ENCODE results near the gene EIF6.

The EIF6 gene

GRCh38 chr20:35284267-35284991 is at the start of gene EIF6:
Gene EIF6 (minus strand): TSS chr20:35284772. CDS start chr20:35284487, 285 bp downstream.
- POLR2A ChIA-PET = interaction anchor here (0.6 to 1.1 kb wide), 6 partner anchors 20 to 656 kb away, joined by 3 to 6 read pairs (median 4); partner anchors contain the start of gene TRPC4AP
- TF ChIP-seq CTCF (IDR thresholded peaks at IDR 0.05; ENCODE audit: control extremely low read depth, extremely low read depth, low read depth, missing control alignments) = no peak
- peak; percentile 93 for DNase-seq (ENCODE audit: extremely low spot score)
- CTCF ChIA-PET = interaction anchor here (1.1 to 1.8 kb wide), 8 partner anchors 13 to 188 kb away, joined by 3 to 7 read pairs (median 4); partner anchors contain the start of gene EDEM2

DNA sequence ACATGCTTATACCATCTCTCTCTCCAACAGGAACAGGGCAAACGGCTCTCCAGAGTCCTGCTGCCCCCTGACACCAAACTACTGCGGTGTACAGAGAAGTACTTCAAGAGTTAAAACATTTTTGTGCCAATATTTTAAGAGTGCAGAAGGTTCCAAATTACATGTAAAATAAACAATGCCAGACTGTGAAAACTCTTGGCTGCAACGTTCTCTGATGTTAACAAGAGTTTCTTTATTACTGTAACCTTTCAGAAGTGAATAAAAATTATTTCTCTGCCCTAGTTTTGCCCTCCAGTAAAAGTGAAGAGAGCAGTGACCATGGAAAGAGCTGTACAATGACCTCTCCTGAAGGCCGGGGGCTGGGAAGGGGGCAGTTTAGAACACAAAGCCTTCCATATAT is 49.0 kb upstream of the EIF6 start:
- DNase-seq (ENCODE audit: extremely low spot score) = no peak
- TF ChIP-seq CTCF (IDR thresholded peaks at IDR 0.05; ENCODE audit: control extremely low read depth, extremely low read depth, low read depth, missing control alignments) = no peak
- ChIA-PET POLR2A (no interaction called here), CTCF (interaction anchor here (0.9 to 1.5 kb wide), 2 partner anchors 12 to 30 kb away, joined by 3 to 8 read pairs; no protein-coding TSS in a partner anchor)

DNA sequence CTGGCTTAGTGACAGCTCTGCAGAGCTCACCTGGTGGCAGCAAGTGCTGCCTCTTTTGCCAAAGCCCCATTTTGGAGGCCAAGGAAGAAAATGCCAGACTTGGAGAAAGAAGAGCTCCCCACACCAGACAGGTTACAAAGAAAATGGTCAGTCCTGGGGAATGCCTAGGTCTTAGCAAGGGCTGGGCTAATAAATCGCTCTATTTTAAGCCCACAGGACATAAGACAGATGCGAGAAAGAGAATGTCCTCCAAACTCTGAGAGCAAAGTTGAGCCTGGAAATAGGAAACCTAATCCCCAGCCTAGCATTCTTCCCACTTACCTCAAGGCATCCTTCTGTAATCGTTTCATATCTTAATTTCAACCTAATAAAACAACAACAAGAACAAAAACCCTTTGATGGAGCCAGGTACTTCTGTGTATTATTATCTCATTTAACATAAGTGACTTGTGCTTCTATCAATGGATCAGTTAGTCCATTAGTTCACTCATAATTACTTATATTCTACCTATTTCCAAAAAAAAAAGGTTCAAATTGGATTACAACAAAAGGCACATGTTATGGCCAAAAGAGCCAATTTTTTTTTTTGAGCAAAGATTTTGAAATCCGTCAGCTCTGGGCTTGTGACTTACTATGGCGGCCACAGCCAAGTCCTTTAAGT is 48.1 kb upstream of the EIF6 start:
- CTCF ChIA-PET = interaction anchor here (1.4 to 4.5 kb wide), 3 partner anchors 10 to 62 kb away, joined by 3 to 40 read pairs (median 4); no protein-coding TSS in a partner anchor
- TF ChIP-seq CTCF (IDR thresholded peaks at IDR 0.05; ENCODE audit: control extremely low read depth, extremely low read depth, low read depth, missing control alignments) = no peak
- POLR2A ChIA-PET = no interaction called here
- no peak for DNase-seq (ENCODE audit: extremely low spot score)

DNA sequence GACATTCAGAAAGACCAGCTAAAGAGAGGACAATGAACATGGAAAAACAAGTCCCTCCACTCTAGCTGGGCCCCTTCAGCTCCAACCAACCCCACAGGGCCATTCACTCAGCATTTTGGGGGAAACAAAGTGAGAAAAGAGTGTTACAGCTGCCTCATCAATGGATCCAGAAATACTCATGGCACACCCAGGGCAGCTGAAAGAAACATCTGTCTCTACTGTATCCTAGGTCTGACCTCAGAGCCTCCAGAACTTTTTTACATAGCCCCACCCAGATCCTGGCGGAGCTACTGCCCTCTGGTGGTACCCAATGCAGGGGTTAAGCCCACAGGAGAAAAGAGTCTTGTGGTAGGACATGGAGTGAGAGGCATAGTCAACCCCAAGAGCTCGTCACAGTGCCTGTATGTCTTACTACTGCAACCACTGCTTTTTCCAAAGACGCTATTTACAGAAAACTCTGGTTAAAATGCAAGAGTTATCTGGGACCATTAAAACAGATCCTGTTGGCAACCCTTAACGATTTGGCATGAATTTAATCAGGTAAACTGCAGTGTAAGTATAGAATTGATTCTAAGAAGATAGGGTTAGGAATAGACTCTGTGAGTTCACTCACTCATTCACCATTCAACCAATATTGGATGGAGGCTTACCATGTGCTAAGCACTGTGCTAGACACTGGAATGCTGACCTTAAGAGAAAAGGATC is 45.0 kb upstream of the EIF6 start:
- peak; percentile 40 for TF ChIP-seq CTCF (IDR thresholded peaks at IDR 0.05; ENCODE audit: control extremely low read depth, extremely low read depth, low read depth, missing control alignments)
- CTCF ChIA-PET = interaction anchor here (0.5 to 4.5 kb wide), 12 partner anchors 11 to 207 kb away, joined by 3 to 40 read pairs (median 5); no protein-coding TSS in a partner anchor
- POLR2A ChIA-PET = no interaction called here
- peak; percentile 41 for DNase-seq (ENCODE audit: extremely low spot score)

GRCh38 chr20:35328689-35329088 is 44.1 kb upstream of the EIF6 start:
- no peak for TF ChIP-seq CTCF (IDR thresholded peaks at IDR 0.05; ENCODE audit: control extremely low read depth, extremely low read depth, low read depth, missing control alignments)
- POLR2A ChIA-PET = no interaction called here
- CTCF ChIA-PET = interaction anchor here (0.8 to 4.5 kb wide), 10 partner anchors 10 to 119 kb away, joined by 3 to 40 read pairs (median 6); no protein-coding TSS in a partner anchor
- DNase-seq (ENCODE audit: extremely low spot score) = no peak

GRCh38 chr20:35328095-35328685 is 43.6 kb upstream of the EIF6 start:
- POLR2A ChIA-PET = no interaction called here
- no peak for TF ChIP-seq CTCF (IDR thresholded peaks at IDR 0.05; ENCODE audit: control extremely low read depth, extremely low read depth, low read depth, missing control alignments)
- DNase-seq (ENCODE audit: extremely low spot score) = no peak
- CTCF ChIA-PET = interaction anchor here (1.0 to 4.5 kb wide), 4 partner anchors 9 to 119 kb away, joined by 4 to 40 read pairs (median 14); no protein-coding TSS in a partner anchor

Data from GM10248 (cell line).